ENCODE data around the gene GRIK4. TPM values are rescaled to one million over a fixed set of nuclear protein-coding genes. Genes with fewer than 3 reads are reported as not detected.
"Not testable (repeated sequence)": the region's sequence is repeated elsewhere in the genome, so short reads cannot be mapped to it uniquely, and the experiment has no call there.

The GRIK4 gene
- total RNA-seq, 1 donor from 2014 or later, result 4.3 TPM

DNA sequence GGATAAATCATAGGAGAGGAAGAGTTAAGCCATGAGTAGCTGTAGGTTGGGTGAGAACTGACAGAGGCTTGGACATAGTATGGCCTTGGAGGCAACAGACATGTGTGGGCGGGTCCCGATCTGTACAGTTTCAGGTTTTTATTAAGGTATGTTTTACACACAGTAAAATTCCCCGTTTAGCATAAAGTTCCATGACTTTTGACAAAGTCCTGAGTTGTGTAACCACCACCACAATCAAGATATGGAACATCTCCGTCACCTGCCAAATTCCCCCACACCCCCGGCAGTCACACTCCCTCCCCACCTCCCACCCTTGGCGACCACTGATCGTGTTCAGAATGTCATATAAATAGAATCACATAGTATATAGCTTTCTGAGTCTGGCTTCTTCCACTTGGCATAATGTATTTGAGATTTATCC lies 68.1 kb downstream of the GRIK4 start:
- DNase-seq (no peak), ATAC-seq (no peak)
- intact Hi-C loops (cut with DNase I), result no loop called here

DNA sequence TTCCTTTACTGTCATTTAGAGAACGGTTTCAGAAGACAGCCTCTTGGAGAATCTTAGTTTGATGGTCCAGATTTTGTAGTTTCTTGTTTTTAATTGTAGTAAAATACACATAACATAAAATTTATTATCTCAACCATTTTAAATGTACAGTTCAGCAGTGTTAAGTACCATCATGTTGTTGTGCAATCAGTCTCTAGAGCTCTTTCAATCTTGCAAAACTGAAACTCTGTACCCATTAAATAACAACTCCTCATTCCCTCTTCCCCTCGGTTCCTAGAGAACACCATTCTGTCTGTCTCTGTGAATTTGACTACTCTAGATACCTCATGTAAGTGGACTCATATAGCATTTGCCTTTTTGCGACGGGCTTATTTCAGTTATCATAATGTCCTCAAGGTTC lies 69.8 kb downstream of the GRIK4 start:
- no peaks in the 10 kb centered on the region for H3K27me3 ChIP-seq
- ATAC-seq, result no peak
- intact Hi-C loops (cut with DNase I), result no loop called here
- no peaks in the 10 kb centered on the region for H3K4me1 ChIP-seq
- no peaks in the 10 kb centered on the region for H3K36me3 ChIP-seq
- TF ChIP-seq, protein P1, sequence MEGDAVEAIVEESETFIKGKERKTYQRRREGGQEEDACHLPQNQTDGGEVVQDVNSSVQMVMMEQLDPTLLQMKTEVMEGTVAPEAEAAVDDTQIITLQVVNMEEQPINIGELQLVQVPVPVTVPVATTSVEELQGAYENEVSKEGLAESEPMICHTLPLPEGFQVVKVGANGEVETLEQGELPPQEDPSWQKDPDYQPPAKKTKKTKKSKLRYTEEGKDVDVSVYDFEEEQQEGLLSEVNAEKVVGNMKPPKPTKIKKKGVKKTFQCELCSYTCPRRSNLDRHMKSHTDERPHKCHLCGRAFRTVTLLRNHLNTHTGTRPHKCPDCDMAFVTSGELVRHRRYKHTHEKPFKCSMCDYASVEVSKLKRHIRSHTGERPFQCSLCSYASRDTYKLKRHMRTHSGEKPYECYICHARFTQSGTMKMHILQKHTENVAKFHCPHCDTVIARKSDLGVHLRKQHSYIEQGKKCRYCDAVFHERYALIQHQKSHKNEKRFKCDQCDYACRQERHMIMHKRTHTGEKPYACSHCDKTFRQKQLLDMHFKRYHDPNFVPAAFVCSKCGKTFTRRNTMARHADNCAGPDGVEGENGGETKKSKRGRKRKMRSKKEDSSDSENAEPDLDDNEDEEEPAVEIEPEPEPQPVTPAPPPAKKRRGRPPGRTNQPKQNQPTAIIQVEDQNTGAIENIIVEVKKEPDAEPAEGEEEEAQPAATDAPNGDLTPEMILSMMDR (IDR thresholded peaks at IDR 0.05), result no peak
- no peak overlapping the region for H3K4me3 ChIP-seq
- no peak overlapping the region for H3K27ac ChIP-seq
- no peak for DNase-seq
- H3K9me3 ChIP-seq, result peaks cover 4% of the 10 kb centered on the region

More for the DNA sequence above, 68.1 kb downstream of the GRIK4 start:
- Histone ChIP-seq H3K27me3 (no peaks in the 10 kb centered on the region), H3K4me1 (no peaks in the 10 kb centered on the region), H3K36me3 (no peaks in the 10 kb centered on the region), H3K4me3 (no peak overlapping the region), H3K9me3 (peaks cover 4% of the 10 kb centered on the region), H3K27ac (no peak overlapping the region)
- TF ChIP-seq, protein P1 (IDR thresholded peaks at IDR 0.05), result no peak

DNA sequence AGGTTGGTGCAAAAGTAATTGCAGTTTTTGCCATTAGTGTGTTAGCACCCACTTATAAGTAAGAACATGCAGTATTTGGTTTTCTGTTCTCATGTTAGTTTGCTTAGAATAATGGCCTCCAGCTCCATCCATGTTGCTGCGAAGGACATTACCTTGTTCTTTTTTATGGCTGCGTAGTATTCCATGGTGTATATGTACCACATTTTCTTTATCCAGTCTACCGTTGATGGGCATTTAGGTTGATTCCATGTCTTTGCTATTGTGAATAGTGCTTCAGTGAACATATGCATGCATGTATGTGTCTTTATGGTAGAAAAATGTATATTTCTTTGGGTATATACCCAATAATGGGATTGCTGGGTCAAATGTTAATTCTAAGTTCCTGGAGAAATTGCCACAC lies 71.0 kb downstream of the GRIK4 start:
- H3K27ac ChIP-seq, result not testable (repeated sequence)

DNA sequence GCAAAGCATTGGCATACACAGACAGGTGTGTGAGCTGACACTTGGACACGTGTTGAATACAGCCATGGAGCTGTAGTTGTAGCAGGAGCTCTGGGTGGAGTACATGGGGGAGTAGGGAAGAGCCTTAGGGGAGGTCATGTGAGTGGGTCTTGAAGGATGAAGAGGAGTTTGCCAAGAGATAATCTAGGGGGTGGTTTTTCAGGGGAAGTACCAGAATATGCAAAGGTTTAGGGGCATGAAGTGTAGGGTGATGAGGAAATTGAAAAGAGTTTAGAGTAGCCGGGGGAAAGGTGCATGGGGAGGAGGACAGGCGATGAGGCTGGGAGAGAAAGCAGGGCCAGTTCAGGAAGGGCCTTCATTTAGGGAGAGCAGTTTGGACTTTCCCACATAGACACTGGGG lies 74.5 kb downstream of the GRIK4 start:
- no peaks in the 10 kb centered on the region for H3K27me3 ChIP-seq
- DNase-seq, result no peak
- H3K4me3 ChIP-seq, result no peak overlapping the region
- peaks cover 4% of the 10 kb centered on the region for H3K9me3 ChIP-seq
- no peaks in the 10 kb centered on the region for H3K4me1 ChIP-seq
- H3K27ac ChIP-seq, result no peak overlapping the region
- intact Hi-C loops (cut with DNase I), result no loop called here
- ATAC-seq, result no peak
- TF ChIP-seq, protein P1 (IDR thresholded peaks at IDR 0.05), result no peak
- no peaks in the 10 kb centered on the region for H3K36me3 ChIP-seq

More for the DNA sequence above, 71.0 kb downstream of the GRIK4 start:
- H3K9me3 ChIP-seq; H3K36me3 ChIP-seq; H3K4me3 ChIP-seq; H3K27me3 ChIP-seq; intact Hi-C loops (cut with DNase I); H3K4me1 ChIP-seq; DNase-seq; ATAC-seq: not testable (repeated sequence)

DNA sequence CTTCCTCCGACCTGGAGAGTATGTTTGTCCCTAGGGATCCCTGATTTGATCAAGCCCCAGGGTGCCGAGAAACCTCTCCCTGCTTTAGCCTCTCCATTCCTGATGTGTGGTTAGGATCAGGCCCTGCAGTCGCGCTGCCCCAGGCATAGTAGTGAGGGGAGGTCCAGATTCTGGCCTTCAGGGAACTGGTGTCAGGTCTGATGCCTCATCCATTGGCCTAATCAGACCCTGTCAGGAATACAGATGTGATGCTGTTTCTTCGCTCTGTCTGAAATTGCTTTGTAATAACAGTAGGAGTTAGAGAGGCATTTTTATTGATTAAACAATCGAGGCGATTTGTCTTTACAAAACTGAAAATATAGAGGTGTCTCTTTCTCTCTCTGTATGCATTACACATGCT lies 75.2 kb downstream of the GRIK4 start:
- no peaks in the 10 kb centered on the region for H3K4me1 ChIP-seq

DNA sequence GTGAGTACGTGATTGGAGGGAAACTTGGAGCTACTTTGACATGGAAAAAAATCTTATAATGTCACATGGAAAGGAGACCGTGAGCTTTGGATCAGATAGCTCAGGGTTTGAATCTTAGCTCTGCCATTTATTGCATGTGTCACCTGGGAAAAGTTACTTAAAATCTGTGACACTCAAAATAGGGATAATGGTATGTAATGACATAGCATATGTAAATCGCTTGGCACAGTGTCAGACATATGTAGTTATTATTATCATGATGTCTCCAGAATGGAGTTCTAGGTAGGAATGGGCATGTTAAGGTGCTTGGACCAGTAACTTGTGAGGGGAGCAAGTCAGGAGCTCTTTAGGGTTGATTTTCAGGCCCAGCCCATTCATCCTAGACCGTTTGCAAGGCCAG lies 75.8 kb downstream of the GRIK4 start:
- peak; percentile 3 for DNase-seq
- ATAC-seq, result no peak
- Histone ChIP-seq H3K4me3 (no peak overlapping the region), H3K4me1 (no peaks in the 10 kb centered on the region), H3K27ac (no peak overlapping the region), H3K9me3 (peaks cover 4% of the 10 kb centered on the region), H3K27me3 (no peaks in the 10 kb centered on the region), H3K36me3 (no peaks in the 10 kb centered on the region)
- intact Hi-C loops (cut with DNase I), result no loop called here
- TF ChIP-seq, protein P1 (IDR thresholded peaks at IDR 0.05), result no peak

More for the DNA sequence above, 75.2 kb downstream of the GRIK4 start:
- Histone ChIP-seq H3K9me3 (peaks cover 4% of the 10 kb centered on the region), H3K27me3 (no peaks in the 10 kb centered on the region), H3K27ac (no peak overlapping the region), H3K4me3 (no peak overlapping the region), H3K36me3 (no peaks in the 10 kb centered on the region)
- TF ChIP-seq, protein P1 (IDR thresholded peaks at IDR 0.05), result no peak
- ATAC-seq (no peak), DNase-seq (peak; percentile 11)
- intact Hi-C loops (cut with DNase I), result no loop called here

Measured in upper lobe of right lung (tissue), 1 donor.